ENCODE data around the gene TLR6. TPM values are rescaled to one million over a fixed set of nuclear protein-coding genes. Genes with fewer than 3 reads are reported as not detected.

The TLR6 gene
- total RNA-seq, 4 donors from 2014 or later: 1.5 to 14.9 (median 2.3) TPM

- Histone ChIP-seq H3K9me3 (no peaks in the 10 kb centered on the region), H3K27ac (no peak overlapping the region), H3K4me1 (no peaks in the 10 kb centered on the region), H3K36me3 (no peaks in the 10 kb centered on the region), H3K27me3 (no peaks in the 10 kb centered on the region), H3K4me3 (no peak overlapping the region)
- DNase-seq: no peak
- TF ChIP-seq CTCF (IDR thresholded peaks at IDR 0.05) (no peak), POLR2A (IDR thresholded peaks at IDR 0.05) (no peak)
These were observed 36.1 kb downstream of the TLR6 start for GRCh38 chr4:38820329-38821061.

- no peak for DNase-seq
- no peaks in the 10 kb centered on the region for H3K36me3 ChIP-seq
- H3K9me3 ChIP-seq: no peaks in the 10 kb centered on the region
- H3K27ac ChIP-seq: no peak overlapping the region
- peaks cover 0 to 2% (median 0%) of the 10 kb centered on the region in 4 donors for H3K4me1 ChIP-seq
- no peaks in the 10 kb centered on the region for H3K27me3 ChIP-seq
- H3K4me3 ChIP-seq: no peak overlapping the region
- no peak for TF ChIP-seq POLR2A (IDR thresholded peaks at IDR 0.05)
- TF ChIP-seq CTCF (IDR thresholded peaks at IDR 0.05): no peak
These were observed 37.0 kb downstream of the TLR6 start for GRCh38 chr4:38819569-38819968.

- Histone ChIP-seq H3K9me3 (peaks cover 0 to 4% (median 0%) of the 10 kb centered on the region in 4 donors), H3K4me1 (peaks cover 0 to 2% (median 0%) of the 10 kb centered on the region in 4 donors), H3K27me3 (no peaks in the 10 kb centered on the region), H3K27ac (no peak overlapping the region), H3K36me3 (no peaks in the 10 kb centered on the region), H3K4me3 (no peak overlapping the region)
- TF ChIP-seq CTCF (IDR thresholded peaks at IDR 0.05) (no peak), POLR2A (IDR thresholded peaks at IDR 0.05) (no peak)
- no peak for DNase-seq
These were observed 38.1 kb downstream of the TLR6 start for GRCh38 chr4:38818441-38818976.

GRCh38 chr4:38815885-38816782 is 40.5 kb downstream of the TLR6 start:
- Histone ChIP-seq H3K27ac (peak overlapping the region in 3 of 4 donors; percentile 56 to 73 (median 64)), H3K27me3 (no peaks in the 10 kb centered on the region), H3K36me3 (no peaks in the 10 kb centered on the region), H3K9me3 (peaks cover 0 to 4% (median 0%) of the 10 kb centered on the region in 4 donors), H3K4me1 (peaks cover 0 to 2% (median 0%) of the 10 kb centered on the region in 4 donors), H3K4me3 (no peak overlapping the region)
- TF ChIP-seq POLR2A (IDR thresholded peaks at IDR 0.05) (no peak), CTCF (IDR thresholded peaks at IDR 0.05) (no peak)
- no peak for DNase-seq

GRCh38 chr4:38814386-38814785 is 42.2 kb downstream of the TLR6 start:
- H3K9me3 ChIP-seq: peaks cover 0 to 4% (median 0%) of the 10 kb centered on the region in 4 donors
- H3K4me3 ChIP-seq: no peak overlapping the region
- H3K27ac ChIP-seq: peak overlapping the region in 1 of 4 donors; percentile 64
- no peak for TF ChIP-seq POLR2A (IDR thresholded peaks at IDR 0.05)
- H3K4me1 ChIP-seq: peaks cover 0 to 2% (median 0%) of the 10 kb centered on the region in 4 donors
- H3K27me3 ChIP-seq: no peaks in the 10 kb centered on the region
- H3K36me3 ChIP-seq: no peaks in the 10 kb centered on the region
- no peak for DNase-seq
